WTC11 (cell line): Measurements from ENCODE around the gene TMEM253. TPM values are rescaled to one million over a fixed set of nuclear protein-coding genes. Genes with fewer than 3 reads are reported as not detected.

ENCODE experiments used
- ATAC-seq: fragments of 200-7000 bp; cut with Tn5 transposase; 2 replicates; pipeline ENCODE4 v1.10.0; 2021; ENCODE audit warnings: mild to moderate bottlenecking, moderate library complexity
- CTCF ChIA-PET: fragments of 300-600 bp; sonication (Branson Sonifier 250); formaldehyde crosslinking; loops from one replicate; lab custom pipeline; 2021; ENCODE audit warnings: antibody characterized with exemption; lab: Charles Lee
- POLR2A ChIA-PET: fragments of 350-600 bp; sonication (Branson Sonifier 250); formaldehyde crosslinking; loops from one replicate; lab custom pipeline; 2021; ENCODE audit warnings: antibody characterized with exemption; lab: Charles Lee
- DNase-seq: peaks from one replicate; pipeline ENCODE4 v3.0.0; 2021; ENCODE audit warnings: low spot score
- H3K27ac Mint-ChIP-seq: 2 replicates; pipeline ENCODE4 v1.8.0; 2021; ENCODE audit warnings: mixed read lengths
- H3K27me3 Mint-ChIP-seq: 2 replicates; pipeline ENCODE4 v1.8.0; 2021; ENCODE audit warnings: low read depth, mild to moderate bottlenecking, moderate library complexity, mixed read lengths
- H3K36me3 Mint-ChIP-seq: 2 replicates; pipeline ENCODE4 v1.8.0; 2021; ENCODE audit warnings: mixed read lengths
- H3K4me1 Mint-ChIP-seq: 2 replicates; pipeline ENCODE4 v1.8.0; 2022; ENCODE audit warnings: mixed read lengths
- H3K4me3 Mint-ChIP-seq: 2 replicates; pipeline ENCODE4 v1.8.0; 2021; ENCODE audit warnings: mild to moderate bottlenecking, moderate library complexity, mixed read lengths
- H3K9me3 Mint-ChIP-seq: 2 replicates; pipeline ENCODE4 v1.8.0; 2021; ENCODE audit warnings: mixed read lengths
- CREM ChIP-seq: sonication (generic); formaldehyde crosslinking; IDR thresholded peaks from 2 replicates; pipeline ENCODE4 v1.8.1; 2022; ENCODE audit warnings: mild to moderate bottlenecking, missing genetic modification reagents, moderate library complexity
- IRF2 ChIP-seq: sonication (generic); formaldehyde crosslinking; IDR thresholded peaks from 2 replicates; pipeline ENCODE4 v1.8.0; 2022; ENCODE audit warnings: low read depth, missing genetic modification reagents, borderline replicate concordance
- NFATC4 ChIP-seq: fragments of 250-450 bp; sonication (Bioruptor Pico); IDR thresholded peaks from 2 replicates; pipeline ENCODE4 v1.9.0; 2021; ENCODE audit warnings: mild to moderate bottlenecking
- NR2C2 ChIP-seq: sonication (generic); formaldehyde crosslinking; IDR thresholded peaks from 2 replicates; pipeline ENCODE4 v1.8.0; 2022; ENCODE audit warnings: mild to moderate bottlenecking, missing genetic modification reagents
- PRRX2 ChIP-seq: fragments of 250-450 bp; sonication (Bioruptor Pico); IDR thresholded peaks from 2 replicates; pipeline ENCODE4 v1.8.0; 2021; ENCODE audit warnings: mild to moderate bottlenecking
- TEAD4 ChIP-seq: sonication (generic); formaldehyde crosslinking; IDR thresholded peaks from 2 replicates; pipeline ENCODE4 v1.8.0; 2022; ENCODE audit warnings: mild to moderate bottlenecking, missing genetic modification reagents
- ZBTB21 ChIP-seq: sonication (generic); formaldehyde crosslinking; IDR thresholded peaks from 2 replicates; pipeline ENCODE4 v1.8.1; 2023; ENCODE audit warnings: mild to moderate bottlenecking, missing genetic modification reagents, borderline replicate concordance
- total RNA-seq: library from RNA; stranded (reverse); gene quantifications from 3 replicates; pipeline ENCODE4 v1.2.3, GENCODE V29; 2021
- TF ChIP-seq, protein P1 (sequence below): fragments of 250-450 bp; sonication (Bioruptor Pico); IDR thresholded peaks from 2 replicates; pipeline ENCODE4 v1.8.0; 2021; ENCODE audit warnings: mild to moderate bottlenecking
- TF ChIP-seq, protein P2 (sequence below): sonication (generic); formaldehyde crosslinking; IDR thresholded peaks from 2 replicates; pipeline ENCODE4 v1.8.1; 2023; ENCODE audit warnings: mild to moderate bottlenecking, missing genetic modification reagents
- TF ChIP-seq, protein P3 (sequence below): fragments of 200-600 bp; IDR thresholded peaks from 2 replicates; pipeline ENCODE4 v1.8.0; 2022; ENCODE audit warnings: antibody characterized with exemption
- TF ChIP-seq, protein P4 (sequence below): sonication (generic); formaldehyde crosslinking; IDR thresholded peaks from 2 replicates; pipeline ENCODE4 v1.8.1; 2022; ENCODE audit warnings: missing genetic modification reagents, borderline replicate concordance
- TF ChIP-seq, protein P5 (sequence below): sonication (generic); formaldehyde crosslinking; IDR thresholded peaks from 2 replicates; pipeline ENCODE4 v1.8.1; 2023; ENCODE audit warnings: mild to moderate bottlenecking, missing genetic modification reagents
- TF ChIP-seq, protein P6 (sequence below): sonication (generic); formaldehyde crosslinking; IDR thresholded peaks from 2 replicates; pipeline ENCODE4 v1.8.0; 2023; ENCODE audit warnings: missing genetic modification reagents
- TF ChIP-seq, protein P7 (sequence below): fragments of 250-450 bp; sonication (Bioruptor Pico); conservative IDR thresholded peaks from 2 replicates; pipeline ENCODE4 v1.9.0; 2021; ENCODE audit warnings: mild to moderate bottlenecking
- TF ChIP-seq, protein P8 (sequence below): sonication (generic); formaldehyde crosslinking; IDR thresholded peaks from 2 replicates; pipeline ENCODE4 v1.8.1; 2022; ENCODE audit warnings: mild to moderate bottlenecking, missing genetic modification reagents, moderate library complexity, borderline replicate concordance

TMEM253 gene
- total RNA-seq, 1 experiment from 2014 or later, result 1.7 TPM

DNA sequence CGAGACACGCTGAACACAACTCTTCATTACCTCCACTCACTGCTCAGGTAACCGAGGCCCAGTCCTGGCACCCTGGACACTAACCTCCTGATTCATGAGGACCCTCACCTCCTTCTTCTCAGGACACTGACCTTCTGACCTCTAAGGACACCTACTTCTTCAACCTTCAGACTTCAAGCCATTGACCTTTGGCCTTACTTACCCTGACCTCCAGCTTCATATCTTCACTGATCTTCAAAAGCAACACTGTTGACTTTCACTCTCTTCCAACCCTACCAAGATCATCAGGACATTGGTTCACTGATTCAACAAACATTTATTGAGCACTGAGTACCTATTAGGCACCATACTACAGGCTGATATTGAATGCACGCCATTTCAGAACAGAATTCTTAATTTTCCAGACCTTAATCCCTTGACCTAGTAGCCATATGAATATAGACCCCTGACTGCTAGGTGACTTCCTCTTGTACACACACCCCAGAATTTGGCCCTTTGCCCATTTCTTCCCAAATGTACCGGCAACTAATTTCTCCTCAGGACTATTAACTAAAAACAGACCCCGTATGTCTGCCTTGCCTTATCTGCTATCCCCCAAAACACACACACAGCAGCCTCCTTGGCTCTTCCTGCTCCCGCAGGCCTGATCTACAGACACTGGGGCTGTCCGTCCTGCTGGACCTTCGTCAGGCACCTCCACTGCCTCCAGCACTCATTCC lies 25.0 kb upstream of the TMEM253 start:
- Mint-ChIP-seq H3K4me3 (no peak overlapping the region), H3K27ac (no peak overlapping the region)
- TF ChIP-seq, protein P1, sequence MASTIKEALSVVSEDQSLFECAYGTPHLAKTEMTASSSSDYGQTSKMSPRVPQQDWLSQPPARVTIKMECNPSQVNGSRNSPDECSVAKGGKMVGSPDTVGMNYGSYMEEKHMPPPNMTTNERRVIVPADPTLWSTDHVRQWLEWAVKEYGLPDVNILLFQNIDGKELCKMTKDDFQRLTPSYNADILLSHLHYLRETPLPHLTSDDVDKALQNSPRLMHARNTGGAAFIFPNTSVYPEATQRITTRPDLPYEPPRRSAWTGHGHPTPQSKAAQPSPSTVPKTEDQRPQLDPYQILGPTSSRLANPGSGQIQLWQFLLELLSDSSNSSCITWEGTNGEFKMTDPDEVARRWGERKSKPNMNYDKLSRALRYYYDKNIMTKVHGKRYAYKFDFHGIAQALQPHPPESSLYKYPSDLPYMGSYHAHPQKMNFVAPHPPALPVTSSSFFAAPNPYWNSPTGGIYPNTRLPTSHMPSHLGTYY (CRISPR knock-in tag), result no peak
- TF ChIP-seq, all 79 proteins: peak for 0
- DNase-seq, result no peak
- Mint-ChIP-seq H3K4me1 (peaks cover 17% of the 10 kb centered on the region), H3K9me3 (no peaks in the 10 kb centered on the region), H3K27me3 (no peaks in the 10 kb centered on the region), H3K36me3 (peaks cover 63% of the 10 kb centered on the region)
- ATAC-seq, result no peak
- ChIA-PET POLR2A (no interaction called here), CTCF (interaction anchor here (1.3 kb wide), 1 partner anchor 17 kb away, joined by 4 read pairs; no protein-coding TSS in a partner anchor)

DNA sequence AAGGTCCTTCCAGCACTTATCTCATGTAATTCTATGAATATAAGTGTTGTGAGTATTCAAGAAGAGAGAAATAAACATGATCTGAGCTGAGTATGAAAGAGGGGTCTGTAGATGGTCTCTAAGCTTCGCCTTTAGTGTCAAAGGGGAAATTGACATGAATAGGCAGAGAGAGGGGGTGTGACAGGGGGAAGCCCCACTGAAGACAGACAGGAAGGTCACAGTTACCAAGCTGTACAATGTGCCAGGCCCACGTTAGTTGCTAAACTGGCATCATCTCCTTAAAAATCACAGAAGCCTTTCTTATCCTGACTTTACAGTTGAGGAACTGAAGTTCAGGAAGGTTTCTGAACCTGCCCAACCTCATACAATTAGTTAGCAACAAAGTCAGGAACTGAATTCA lies 23.2 kb upstream of the TMEM253 start:
- no peaks in the 10 kb centered on the region for H3K27me3 Mint-ChIP-seq
- H3K36me3 Mint-ChIP-seq, result peaks cover 72% of the 10 kb centered on the region
- no peak for DNase-seq
- ATAC-seq, result no peak
- no peak overlapping the region for H3K27ac Mint-ChIP-seq
- H3K4me1 Mint-ChIP-seq, result peaks cover 5% of the 10 kb centered on the region
- TF ChIP-seq TEAD4 (CRISPR knock-in tag) (no peak), CREM (CRISPR knock-in tag) (no peak), NFATC4 (no peak)
- TF ChIP-seq, protein P2, sequence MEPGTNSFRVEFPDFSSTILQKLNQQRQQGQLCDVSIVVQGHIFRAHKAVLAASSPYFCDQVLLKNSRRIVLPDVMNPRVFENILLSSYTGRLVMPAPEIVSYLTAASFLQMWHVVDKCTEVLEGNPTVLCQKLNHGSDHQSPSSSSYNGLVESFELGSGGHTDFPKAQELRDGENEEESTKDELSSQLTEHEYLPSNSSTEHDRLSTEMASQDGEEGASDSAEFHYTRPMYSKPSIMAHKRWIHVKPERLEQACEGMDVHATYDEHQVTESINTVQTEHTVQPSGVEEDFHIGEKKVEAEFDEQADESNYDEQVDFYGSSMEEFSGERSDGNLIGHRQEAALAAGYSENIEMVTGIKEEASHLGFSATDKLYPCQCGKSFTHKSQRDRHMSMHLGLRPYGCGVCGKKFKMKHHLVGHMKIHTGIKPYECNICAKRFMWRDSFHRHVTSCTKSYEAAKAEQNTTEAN, result no peak
- TF ChIP-seq, protein P3, sequence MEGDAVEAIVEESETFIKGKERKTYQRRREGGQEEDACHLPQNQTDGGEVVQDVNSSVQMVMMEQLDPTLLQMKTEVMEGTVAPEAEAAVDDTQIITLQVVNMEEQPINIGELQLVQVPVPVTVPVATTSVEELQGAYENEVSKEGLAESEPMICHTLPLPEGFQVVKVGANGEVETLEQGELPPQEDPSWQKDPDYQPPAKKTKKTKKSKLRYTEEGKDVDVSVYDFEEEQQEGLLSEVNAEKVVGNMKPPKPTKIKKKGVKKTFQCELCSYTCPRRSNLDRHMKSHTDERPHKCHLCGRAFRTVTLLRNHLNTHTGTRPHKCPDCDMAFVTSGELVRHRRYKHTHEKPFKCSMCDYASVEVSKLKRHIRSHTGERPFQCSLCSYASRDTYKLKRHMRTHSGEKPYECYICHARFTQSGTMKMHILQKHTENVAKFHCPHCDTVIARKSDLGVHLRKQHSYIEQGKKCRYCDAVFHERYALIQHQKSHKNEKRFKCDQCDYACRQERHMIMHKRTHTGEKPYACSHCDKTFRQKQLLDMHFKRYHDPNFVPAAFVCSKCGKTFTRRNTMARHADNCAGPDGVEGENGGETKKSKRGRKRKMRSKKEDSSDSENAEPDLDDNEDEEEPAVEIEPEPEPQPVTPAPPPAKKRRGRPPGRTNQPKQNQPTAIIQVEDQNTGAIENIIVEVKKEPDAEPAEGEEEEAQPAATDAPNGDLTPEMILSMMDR, result no peak
- TF ChIP-seq, protein P4, sequence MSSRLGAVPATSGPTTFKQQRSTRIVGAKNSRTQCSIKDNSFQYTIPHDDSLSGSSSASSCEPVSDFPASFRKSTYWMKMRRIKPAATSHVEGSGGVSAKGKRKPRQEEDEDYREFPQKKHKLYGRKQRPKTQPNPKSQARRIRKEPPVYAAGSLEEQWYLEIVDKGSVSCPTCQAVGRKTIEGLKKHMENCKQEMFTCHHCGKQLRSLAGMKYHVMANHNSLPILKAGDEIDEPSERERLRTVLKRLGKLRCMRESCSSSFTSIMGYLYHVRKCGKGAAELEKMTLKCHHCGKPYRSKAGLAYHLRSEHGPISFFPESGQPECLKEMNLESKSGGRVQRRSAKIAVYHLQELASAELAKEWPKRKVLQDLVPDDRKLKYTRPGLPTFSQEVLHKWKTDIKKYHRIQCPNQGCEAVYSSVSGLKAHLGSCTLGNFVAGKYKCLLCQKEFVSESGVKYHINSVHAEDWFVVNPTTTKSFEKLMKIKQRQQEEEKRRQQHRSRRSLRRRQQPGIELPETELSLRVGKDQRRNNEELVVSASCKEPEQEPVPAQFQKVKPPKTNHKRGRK (CRISPR knock-in tag), result no peak
- H3K9me3 Mint-ChIP-seq, result no peaks in the 10 kb centered on the region
- ChIA-PET POLR2A (interaction anchor here (1.2 kb wide), 1 partner anchor 10 kb away, joined by 3 read pairs; no protein-coding TSS in a partner anchor), CTCF (interaction anchor here (1.1 to 2.5 kb wide), 2 partner anchors 13 to 27 kb away, joined by 3 to 9 read pairs; no protein-coding TSS in a partner anchor)
- no peak overlapping the region for H3K4me3 Mint-ChIP-seq

DNA sequence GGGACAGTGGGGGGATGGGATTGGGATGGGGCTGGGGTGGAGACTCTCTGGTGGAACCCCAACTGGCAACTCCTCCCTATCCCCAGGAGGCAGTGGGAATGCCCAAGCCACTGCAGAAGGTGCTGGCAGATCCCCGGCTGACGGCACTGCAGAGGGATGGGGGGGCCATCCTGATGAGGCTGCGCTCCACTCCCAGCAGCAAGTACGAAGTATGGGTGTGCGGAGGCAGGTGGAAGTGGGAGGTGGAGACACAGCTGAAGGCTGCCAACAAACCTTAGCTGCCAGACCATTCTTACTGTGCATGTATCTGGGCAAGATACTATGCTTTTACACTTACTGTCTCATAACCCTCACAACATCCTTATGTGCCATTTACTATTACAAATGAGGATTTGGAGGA lies 22.6 kb upstream of the TMEM253 start:
- POLR2A ChIA-PET, result no interaction called here
- Mint-ChIP-seq H3K9me3 (no peaks in the 10 kb centered on the region), H3K27me3 (no peaks in the 10 kb centered on the region), H3K27ac (no peak overlapping the region), H3K36me3 (peaks cover 76% of the 10 kb centered on the region), H3K4me1 (peaks cover 2% of the 10 kb centered on the region), H3K4me3 (no peak overlapping the region)
- DNase-seq (no peak), ATAC-seq (no peak)
- CTCF ChIA-PET, result interaction anchor here (2.5 kb wide), 1 partner anchor 12 kb away, joined by 9 read pairs; no protein-coding TSS in a partner anchor
- TF ChIP-seq, protein P5, sequence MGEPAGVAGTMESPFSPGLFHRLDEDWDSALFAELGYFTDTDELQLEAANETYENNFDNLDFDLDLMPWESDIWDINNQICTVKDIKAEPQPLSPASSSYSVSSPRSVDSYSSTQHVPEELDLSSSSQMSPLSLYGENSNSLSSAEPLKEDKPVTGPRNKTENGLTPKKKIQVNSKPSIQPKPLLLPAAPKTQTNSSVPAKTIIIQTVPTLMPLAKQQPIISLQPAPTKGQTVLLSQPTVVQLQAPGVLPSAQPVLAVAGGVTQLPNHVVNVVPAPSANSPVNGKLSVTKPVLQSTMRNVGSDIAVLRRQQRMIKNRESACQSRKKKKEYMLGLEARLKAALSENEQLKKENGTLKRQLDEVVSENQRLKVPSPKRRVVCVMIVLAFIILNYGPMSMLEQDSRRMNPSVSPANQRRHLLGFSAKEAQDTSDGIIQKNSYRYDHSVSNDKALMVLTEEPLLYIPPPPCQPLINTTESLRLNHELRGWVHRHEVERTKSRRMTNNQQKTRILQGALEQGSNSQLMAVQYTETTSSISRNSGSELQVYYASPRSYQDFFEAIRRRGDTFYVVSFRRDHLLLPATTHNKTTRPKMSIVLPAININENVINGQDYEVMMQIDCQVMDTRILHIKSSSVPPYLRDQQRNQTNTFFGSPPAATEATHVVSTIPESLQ (CRISPR knock-in tag), result no peak
- TF ChIP-seq, protein P6, sequence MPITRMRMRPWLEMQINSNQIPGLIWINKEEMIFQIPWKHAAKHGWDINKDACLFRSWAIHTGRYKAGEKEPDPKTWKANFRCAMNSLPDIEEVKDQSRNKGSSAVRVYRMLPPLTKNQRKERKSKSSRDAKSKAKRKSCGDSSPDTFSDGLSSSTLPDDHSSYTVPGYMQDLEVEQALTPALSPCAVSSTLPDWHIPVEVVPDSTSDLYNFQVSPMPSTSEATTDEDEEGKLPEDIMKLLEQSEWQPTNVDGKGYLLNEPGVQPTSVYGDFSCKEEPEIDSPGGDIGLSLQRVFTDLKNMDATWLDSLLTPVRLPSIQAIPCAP, result no peak
- TF ChIP-seq PRRX2 (CRISPR knock-in tag) (no peak), NR2C2 (CRISPR knock-in tag) (no peak), IRF2 (CRISPR knock-in tag) (no peak), ZBTB21 (CRISPR knock-in tag) (no peak)
- TF ChIP-seq, protein P3, result no peak
- TF ChIP-seq, protein P7, sequence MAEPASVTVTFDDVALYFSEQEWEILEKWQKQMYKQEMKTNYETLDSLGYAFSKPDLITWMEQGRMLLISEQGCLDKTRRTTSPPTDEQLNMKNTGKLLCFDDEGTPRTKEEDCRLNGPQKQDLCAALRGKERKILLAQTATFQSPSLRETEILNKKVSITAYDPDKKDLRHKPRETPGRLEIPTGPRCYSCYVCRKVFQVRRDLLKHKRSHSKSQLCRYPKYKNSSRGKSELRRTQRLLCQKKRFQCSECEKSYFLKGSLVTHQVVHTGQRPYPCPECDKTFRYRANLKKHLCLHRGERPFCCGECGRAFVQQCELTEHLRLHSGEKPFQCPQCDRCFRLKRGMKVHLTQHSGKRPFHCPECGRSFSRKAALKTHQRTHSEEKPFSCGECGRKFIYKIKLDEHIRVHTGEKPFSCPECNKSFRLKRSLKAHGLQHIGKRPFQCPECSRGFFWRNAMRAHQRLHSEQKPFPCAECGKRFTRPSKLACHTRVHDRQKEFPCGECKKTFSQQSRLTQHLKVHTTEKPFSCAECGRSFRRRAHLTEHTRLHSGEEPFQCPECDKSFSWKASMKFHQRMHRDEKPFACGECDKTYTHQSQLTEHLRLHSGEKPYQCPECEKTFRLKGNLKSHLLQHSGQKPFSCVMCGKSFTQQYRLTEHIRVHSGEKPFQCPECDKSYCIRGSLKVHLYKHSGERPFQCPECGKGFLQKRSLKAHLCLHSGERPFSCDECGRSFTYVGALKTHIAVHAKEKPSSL, result no peak
- TF ChIP-seq, protein P8, sequence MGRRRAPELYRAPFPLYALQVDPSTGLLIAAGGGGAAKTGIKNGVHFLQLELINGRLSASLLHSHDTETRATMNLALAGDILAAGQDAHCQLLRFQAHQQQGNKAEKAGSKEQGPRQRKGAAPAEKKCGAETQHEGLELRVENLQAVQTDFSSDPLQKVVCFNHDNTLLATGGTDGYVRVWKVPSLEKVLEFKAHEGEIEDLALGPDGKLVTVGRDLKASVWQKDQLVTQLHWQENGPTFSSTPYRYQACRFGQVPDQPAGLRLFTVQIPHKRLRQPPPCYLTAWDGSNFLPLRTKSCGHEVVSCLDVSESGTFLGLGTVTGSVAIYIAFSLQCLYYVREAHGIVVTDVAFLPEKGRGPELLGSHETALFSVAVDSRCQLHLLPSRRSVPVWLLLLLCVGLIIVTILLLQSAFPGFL (CRISPR knock-in tag), result no peak
